Measurements from ENCODE around the gene TM4SF18.

- TF ChIP-seq GATA2 (IDR thresholded peaks at IDR 0.05; ENCODE audit: low read depth, low read length) (no peak), GATA3 (IDR thresholded peaks at IDR 0.05; ENCODE audit: low read depth, low read length) (no peak)
Measured at GRCh38 chr3:149336925-149337324, 3.5 kb upstream of the TM4SF18 start.
